22Rv1 (cell line): Measurements from ENCODE around the gene ARMH2.

ENCODE experiments used
- H3K27ac ChIP-seq: fragments of 450-650 bp; 2 replicates; pipeline ENCODE4 v1.5.1; 2017
- ZFX ChIP-seq: fragments of 450-650 bp; IDR thresholded peaks from 2 replicates; pipeline ENCODE4 v1.6.1; 2017; ENCODE audit warnings: antibody characterized with exemption, borderline replicate concordance
- TF ChIP-seq, protein P1 (sequence below): fragments of 450-650 bp; IDR thresholded peaks from 2 replicates; pipeline ENCODE4 v1.5.1; 2017; ENCODE audit warnings: mild to moderate bottlenecking

Gene ARMH2

DNA sequence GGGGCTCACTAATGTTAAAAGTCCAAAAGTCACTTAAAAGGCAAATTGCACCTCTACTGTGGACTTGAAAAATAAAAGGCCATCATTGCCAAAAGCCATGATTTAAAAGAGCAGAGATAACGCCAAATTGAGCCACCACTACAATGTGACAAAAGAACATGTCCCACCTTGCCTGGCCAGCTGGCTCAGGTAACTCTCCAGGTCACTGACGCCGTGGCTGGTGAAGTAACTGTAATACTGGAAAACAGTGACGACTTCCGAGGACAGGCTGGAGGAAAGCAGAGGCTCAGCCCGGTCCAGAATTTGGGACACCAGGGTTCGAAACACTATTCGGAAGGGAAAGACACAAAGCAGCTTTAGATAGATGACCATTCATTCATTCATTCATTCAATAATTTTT is 29.3 kb upstream of the ARMH2 start:
- TF ChIP-seq ZFX: no peak
- TF ChIP-seq, protein P1, sequence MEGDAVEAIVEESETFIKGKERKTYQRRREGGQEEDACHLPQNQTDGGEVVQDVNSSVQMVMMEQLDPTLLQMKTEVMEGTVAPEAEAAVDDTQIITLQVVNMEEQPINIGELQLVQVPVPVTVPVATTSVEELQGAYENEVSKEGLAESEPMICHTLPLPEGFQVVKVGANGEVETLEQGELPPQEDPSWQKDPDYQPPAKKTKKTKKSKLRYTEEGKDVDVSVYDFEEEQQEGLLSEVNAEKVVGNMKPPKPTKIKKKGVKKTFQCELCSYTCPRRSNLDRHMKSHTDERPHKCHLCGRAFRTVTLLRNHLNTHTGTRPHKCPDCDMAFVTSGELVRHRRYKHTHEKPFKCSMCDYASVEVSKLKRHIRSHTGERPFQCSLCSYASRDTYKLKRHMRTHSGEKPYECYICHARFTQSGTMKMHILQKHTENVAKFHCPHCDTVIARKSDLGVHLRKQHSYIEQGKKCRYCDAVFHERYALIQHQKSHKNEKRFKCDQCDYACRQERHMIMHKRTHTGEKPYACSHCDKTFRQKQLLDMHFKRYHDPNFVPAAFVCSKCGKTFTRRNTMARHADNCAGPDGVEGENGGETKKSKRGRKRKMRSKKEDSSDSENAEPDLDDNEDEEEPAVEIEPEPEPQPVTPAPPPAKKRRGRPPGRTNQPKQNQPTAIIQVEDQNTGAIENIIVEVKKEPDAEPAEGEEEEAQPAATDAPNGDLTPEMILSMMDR: no peak
- H3K27ac ChIP-seq: no peak overlapping the region

DNA sequence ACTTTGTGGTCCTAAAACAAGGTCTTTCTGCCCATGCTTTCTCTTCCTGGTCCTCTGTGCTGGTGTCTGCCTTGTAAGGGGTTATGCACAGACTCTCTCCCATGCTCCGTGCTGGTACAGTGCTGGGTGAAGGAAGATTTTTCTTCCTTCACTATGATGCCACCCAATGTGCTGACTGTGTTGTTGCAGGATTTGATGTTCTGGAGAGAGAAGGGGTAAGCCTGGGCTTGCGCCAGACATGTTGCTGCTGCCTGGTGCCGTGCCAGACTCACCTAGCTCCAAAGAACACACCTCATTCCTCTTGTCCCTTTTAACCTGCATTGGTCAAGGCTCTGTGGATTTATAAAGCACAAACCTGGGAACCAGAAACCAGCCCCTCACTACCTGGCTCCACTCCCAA is 28.4 kb upstream of the ARMH2 start:
- no peak overlapping the region for H3K27ac ChIP-seq
- TF ChIP-seq, protein P1: no peak
- no peak for TF ChIP-seq ZFX

DNA sequence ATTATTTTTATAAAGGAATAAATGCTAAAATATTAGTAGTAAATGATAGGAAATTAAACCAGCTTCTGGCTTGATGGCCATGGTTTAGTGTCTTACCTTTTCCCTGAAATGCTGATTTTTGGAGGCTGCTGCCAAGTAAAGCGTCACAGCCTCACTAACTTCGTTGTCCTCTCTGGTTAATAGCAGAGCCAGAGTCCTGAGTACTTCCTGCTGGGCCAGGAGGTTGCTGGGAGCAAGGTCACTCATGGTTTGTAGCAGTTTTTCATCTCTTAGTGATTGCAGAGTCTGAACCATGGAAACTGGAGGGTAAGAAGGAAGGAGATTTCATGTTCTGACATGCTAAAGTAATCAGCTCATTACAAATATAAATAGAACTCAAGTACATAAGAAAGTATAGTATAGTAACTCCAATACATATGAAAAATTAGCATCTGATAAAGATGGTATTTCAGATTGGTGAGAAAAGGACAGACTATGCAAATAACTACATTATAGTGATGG is 26.5 kb upstream of the ARMH2 start:
- TF ChIP-seq, protein P1: no peak
- no peak for TF ChIP-seq ZFX
- no peak overlapping the region for H3K27ac ChIP-seq

DNA sequence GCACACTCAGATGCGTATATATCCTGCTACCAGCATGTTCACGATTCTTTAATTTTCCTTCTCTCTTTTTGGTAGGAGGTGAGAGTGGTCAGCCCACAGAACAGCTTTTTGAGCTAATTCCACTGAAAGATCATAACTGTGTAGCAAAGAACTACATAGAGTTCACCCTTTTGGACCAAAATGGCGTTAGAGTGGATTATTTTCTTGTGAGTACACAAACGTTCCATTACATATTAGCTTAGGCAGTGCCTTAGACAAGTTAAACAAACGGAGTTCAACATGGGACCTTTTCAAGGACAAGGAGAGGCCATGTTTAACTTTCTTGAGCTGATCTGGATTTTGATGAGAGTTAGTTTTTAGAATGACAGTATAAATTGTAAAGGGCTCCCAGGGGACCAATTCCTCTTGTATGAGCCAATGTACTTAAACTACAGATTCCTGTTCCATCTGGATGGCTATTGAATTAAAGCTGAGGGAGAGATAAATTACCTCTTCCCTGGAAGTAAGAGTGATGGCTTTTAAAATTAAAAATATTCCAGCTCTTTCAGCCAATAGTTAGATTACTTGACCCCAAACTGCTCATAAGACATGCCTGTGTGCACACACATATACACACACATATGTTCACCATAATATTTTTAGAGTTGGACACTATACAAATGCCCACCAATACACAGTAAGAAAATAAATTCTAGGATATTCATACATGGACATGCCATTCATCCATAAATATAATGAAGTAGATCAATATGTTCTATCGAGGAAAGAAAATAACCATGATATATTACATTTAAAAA is 25.6 kb upstream of the ARMH2 start:
- TF ChIP-seq, protein P1: no peak
- no peak for TF ChIP-seq ZFX
- no peak overlapping the region for H3K27ac ChIP-seq

DNA sequence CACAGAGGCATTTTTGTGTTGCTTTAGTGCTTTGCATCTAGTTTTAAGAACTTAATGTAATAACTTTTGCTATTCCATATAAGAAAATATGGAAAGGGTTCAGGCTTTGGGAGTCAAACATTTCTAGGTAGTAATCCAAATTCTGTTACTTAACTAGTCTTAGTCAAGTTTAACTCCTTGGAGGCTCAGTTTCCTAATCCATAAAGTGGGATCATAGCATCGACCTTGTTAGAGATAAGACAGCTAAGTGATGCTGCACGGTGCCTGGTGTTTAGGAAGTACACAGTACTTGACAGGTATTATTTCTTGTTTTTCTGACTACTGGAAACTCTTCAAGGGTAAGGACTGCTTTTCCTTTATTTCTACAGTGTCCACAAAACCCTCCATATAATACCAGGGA is 24.5 kb upstream of the ARMH2 start:
- H3K27ac ChIP-seq: no peak overlapping the region
- no peak for TF ChIP-seq ZFX

DNA sequence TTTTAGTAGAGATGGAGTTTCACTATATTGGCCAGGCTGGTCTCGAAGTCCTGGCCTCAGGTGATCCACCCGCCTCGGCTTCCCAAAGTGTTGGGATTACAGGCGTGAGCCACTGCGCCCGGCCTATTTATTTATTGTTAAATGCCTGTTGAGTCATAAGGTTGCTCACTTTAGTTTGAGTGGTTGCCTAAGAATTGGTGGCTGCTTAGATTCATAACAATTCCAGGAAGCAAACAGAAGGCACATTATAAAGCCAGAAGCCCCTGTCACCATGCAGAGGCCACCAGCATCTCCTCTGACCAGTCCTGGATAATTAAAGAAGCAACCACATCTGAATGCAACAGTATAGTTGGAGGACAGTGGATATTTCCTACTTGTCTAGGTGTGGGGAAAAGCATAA is 24.0 kb upstream of the ARMH2 start:
- TF ChIP-seq, protein P1: no peak
- TF ChIP-seq ZFX: no peak
- H3K27ac ChIP-seq: no peak overlapping the region

DNA sequence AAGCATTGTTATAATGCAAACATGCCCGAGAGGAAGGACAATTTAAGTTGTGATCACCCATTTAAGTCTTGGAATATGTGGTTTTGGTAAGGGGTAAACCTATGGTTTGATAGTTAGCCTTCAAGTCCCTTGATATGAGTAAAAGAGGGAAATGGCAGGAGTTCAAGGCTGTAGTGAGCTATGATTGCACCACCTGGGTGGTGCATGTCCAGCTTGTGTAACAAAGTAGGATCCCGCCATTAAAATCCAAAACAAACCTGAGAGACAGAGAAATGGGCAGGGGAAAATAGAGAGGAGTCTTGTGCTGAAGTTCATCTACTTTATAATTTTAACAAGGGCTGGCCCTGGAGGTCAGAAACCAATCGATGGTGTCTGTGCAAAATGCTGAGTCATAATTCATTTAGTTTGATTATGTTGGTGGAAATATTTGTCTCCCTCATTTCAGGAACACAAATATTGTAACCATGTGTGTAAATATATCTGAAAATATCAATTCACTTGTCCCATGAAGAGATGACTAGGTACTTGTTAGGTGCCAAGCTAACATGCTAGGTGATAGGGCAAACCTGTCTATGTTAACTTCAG is 23.2 kb upstream of the ARMH2 start:
- no peak overlapping the region for H3K27ac ChIP-seq
- TF ChIP-seq, protein P1: no peak
- no peak for TF ChIP-seq ZFX

DNA sequence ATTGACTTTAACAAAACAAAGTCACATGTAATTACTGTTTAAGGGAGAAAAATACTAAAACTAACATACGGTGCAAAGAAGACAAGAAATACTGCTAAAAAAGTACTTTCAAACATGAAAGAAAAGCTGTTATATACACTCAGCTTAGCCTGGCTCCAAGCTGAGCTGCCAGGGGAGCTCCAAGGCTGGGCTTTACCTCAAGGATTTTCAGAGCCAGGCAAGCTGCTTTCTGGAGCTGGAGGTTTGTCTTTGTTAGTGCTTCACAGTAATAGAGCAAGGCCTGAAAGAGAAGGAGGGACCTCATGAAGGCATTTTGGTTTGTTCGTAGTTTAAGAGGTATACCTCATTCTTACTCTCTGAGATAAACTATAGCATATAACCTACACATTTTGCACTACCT is 19.6 kb upstream of the ARMH2 start:
- no peak overlapping the region for H3K27ac ChIP-seq
- no peak for TF ChIP-seq ZFX
- TF ChIP-seq, protein P1: no peak
